ENCODE data around the gene CHD9. TPM values are rescaled to one million over a fixed set of nuclear protein-coding genes. Genes with fewer than 3 reads are reported as not detected.

The CHD9 gene
- 45.8 and 68.6 TPM in 2 replicates for total RNA-seq (ENCODE audit: low replicate concordance)
- long read RNA-seq, partial matches to known transcripts = 63 of 98 reads
- long read RNA-seq, other reads (novel, unspliced or antisense) = 27 of 98 reads

DNA sequence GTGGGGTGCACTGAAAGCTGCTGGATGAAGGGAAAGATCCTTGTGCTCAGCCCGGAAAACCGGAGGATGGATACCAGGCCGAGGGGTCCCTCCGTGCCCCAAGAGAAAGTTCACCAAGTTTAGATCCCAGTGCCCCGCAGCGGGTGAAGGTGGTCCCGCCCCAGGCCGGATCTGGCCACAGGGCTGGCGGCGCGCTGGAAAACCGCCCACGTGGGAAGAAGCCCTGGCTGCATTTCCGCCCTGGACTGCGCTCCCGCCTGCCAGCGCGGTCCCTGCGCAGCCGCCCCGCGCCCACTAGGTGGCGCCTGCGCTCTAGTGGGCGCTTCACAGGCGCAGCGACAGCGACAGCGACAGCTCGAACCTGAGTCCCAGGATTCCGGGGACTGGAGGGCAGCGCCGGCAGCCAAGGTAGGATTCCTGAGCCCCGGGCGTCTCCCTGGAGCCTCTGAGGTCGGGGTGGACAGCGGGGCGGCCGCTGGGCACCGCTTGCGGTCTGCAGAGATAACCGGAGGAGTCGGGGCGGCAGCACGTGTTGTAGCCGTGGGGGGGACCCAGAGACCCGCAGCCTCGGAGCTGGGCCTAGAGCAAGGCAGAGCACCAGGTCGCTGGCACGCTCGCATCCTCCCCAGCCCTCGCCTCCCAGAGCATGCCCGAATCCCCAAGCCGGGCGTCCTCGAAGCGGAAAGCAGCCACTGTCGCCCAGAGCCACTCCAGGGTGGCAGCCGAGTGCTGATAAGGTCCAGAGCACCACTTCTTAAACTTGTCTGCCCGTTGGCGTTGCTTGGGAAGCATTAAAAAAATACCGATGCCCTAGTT lies at the start of gene CHD9:
Gene CHD9 (plus strand): TSS at position 322 of the 816 bp plus-strand sequence. CDS start 101,099 bp downstream, outside the sequence.
- Mint-ChIP-seq H3K4me1 (ENCODE audit: unreplicated experiment) (peaks cover 23% of the 10 kb centered on the region), H3K4me3 (peak within 1 kb of the TSS; percentile 95), H3K27me3 (no peaks in the 10 kb centered on the region), H3K27ac (peak within 1 kb of the TSS; percentile 87), H3K9me3 (no peaks in the 10 kb centered on the region), H3K36me3 (peaks cover 9% of the 10 kb centered on the region)
- peak; percentile 100 for TF ChIP-seq CTCF (conservative IDR thresholded peaks at IDR 0.05)
- peak; percentile 88 for DNase-seq (ENCODE audit: extremely low spot score, unreplicated experiment)

- no peak for TF ChIP-seq CTCF (conservative IDR thresholded peaks at IDR 0.05)
- H3K27me3 Mint-ChIP-seq = peaks cover 18% of the 10 kb centered on the region
- H3K27ac Mint-ChIP-seq = no peak overlapping the region
- H3K36me3 Mint-ChIP-seq = no peaks in the 10 kb centered on the region
- H3K4me3 Mint-ChIP-seq = no peak overlapping the region
- no peaks in the 10 kb centered on the region for H3K9me3 Mint-ChIP-seq
- H3K4me1 Mint-ChIP-seq (ENCODE audit: unreplicated experiment) = no peaks in the 10 kb centered on the region
- no peak for DNase-seq (ENCODE audit: extremely low spot score, unreplicated experiment)
Observed at GRCh38 chr16:53007095-53007494, 47.7 kb upstream of the CHD9 start.

- Mint-ChIP-seq H3K27ac (no peak overlapping the region), H3K4me3 (no peak overlapping the region), H3K9me3 (no peaks in the 10 kb centered on the region), H3K36me3 (no peaks in the 10 kb centered on the region), H3K27me3 (peaks cover 21% of the 10 kb centered on the region), H3K4me1 (ENCODE audit: unreplicated experiment) (no peaks in the 10 kb centered on the region)
- no peak for TF ChIP-seq CTCF (conservative IDR thresholded peaks at IDR 0.05)
- no peak for DNase-seq (ENCODE audit: extremely low spot score, unreplicated experiment)
Observed at GRCh38 chr16:53014287-53014686, 40.5 kb upstream of the CHD9 start.

GRCh38 chr16:53018834-53019416 lies 35.9 kb upstream of the CHD9 start:
- H3K4me1 Mint-ChIP-seq (ENCODE audit: unreplicated experiment) = no peaks in the 10 kb centered on the region
- H3K36me3 Mint-ChIP-seq = no peaks in the 10 kb centered on the region
- no peak overlapping the region for H3K4me3 Mint-ChIP-seq
- H3K9me3 Mint-ChIP-seq = no peaks in the 10 kb centered on the region
- H3K27ac Mint-ChIP-seq = no peak overlapping the region
- no peak for DNase-seq (ENCODE audit: extremely low spot score, unreplicated experiment)
- no peak for TF ChIP-seq CTCF (conservative IDR thresholded peaks at IDR 0.05)
- peaks cover 10% of the 10 kb centered on the region for H3K27me3 Mint-ChIP-seq

GRCh38 chr16:53022374-53022773 lies 32.4 kb upstream of the CHD9 start:
- DNase-seq (ENCODE audit: extremely low spot score, unreplicated experiment) = no peak
- Mint-ChIP-seq H3K9me3 (no peaks in the 10 kb centered on the region), H3K4me3 (no peak overlapping the region), H3K27ac (no peak overlapping the region), H3K36me3 (no peaks in the 10 kb centered on the region), H3K4me1 (ENCODE audit: unreplicated experiment) (no peaks in the 10 kb centered on the region), H3K27me3 (peaks cover 3% of the 10 kb centered on the region)
- peak; percentile 88 for TF ChIP-seq CTCF (conservative IDR thresholded peaks at IDR 0.05)

Data from type B pancreatic cell (in vitro differentiated cells).